Astrocyte (in vitro differentiated cells and primary cell): ENCODE data around the gene ARHGEF17. TPM values are rescaled to one million over a fixed set of nuclear protein-coding genes. Genes with fewer than 3 reads are reported as not detected.

Source experiments
- DNase-seq: peaks from one replicate; pipeline ENCODE4 v3.0.0-alpha.2; 2010; ENCODE audit warnings: low read depth
- FAIRE-seq: peaks from 2 replicates; lab custom pipeline; 2011; peaks lifted over from hg19 to GRCh38; lab: Jason Lieb, UNC
- H2AFZ ChIP-seq: 2 replicates; pipeline ENCODE4 v1.6.0; 2012; ENCODE audit warnings: low read depth, low read length, inconsistent platforms
- H3K27ac ChIP-seq: 2 replicates; pipeline ENCODE4 v1.5.1; 2011; ENCODE audit warnings: low read depth, low read length, inconsistent platforms
- H3K27me3 ChIP-seq: 2 replicates; pipeline ENCODE4 v1.6.0; 2011; ENCODE audit warnings: low read length, inconsistent platforms; ENCODE audit not compliant: insufficient read depth
- H3K36me3 ChIP-seq: 2 replicates; pipeline ENCODE4 v1.5.1; 2011; ENCODE audit warnings: low read length, inconsistent platforms; ENCODE audit not compliant: insufficient read depth
- H3K4me1 ChIP-seq: 2 replicates; pipeline ENCODE4 v1.5.1; 2011; ENCODE audit warnings: low read length, inconsistent platforms; ENCODE audit not compliant: insufficient read depth
- H3K4me2 ChIP-seq: 2 replicates; pipeline ENCODE4 v1.6.0; 2012; ENCODE audit warnings: low read length, inconsistent platforms
- H3K4me3 ChIP-seq: 2 replicates; pipeline ENCODE4 v1.5.1; 2011; ENCODE audit warnings: low read depth, mild to moderate bottlenecking, low read length, inconsistent platforms; ENCODE audit not compliant: insufficient read depth
- H3K79me2 ChIP-seq: 2 replicates; pipeline ENCODE4 v1.6.0; 2012; ENCODE audit warnings: mild to moderate bottlenecking, low read length, inconsistent platforms; ENCODE audit not compliant: insufficient read depth
- H3K9ac ChIP-seq: 2 replicates; pipeline ENCODE4 v1.6.0; 2012; ENCODE audit warnings: mild to moderate bottlenecking, low read length, inconsistent platforms
- H3K9me3 ChIP-seq: 2 replicates; pipeline ENCODE4 v1.5.1; 2012; ENCODE audit warnings: low read depth, mild to moderate bottlenecking, low read length, inconsistent platforms; ENCODE audit not compliant: insufficient read depth
- H4K20me1 ChIP-seq: 2 replicates; pipeline ENCODE4 v1.6.0; 2012; ENCODE audit warnings: low read length, inconsistent platforms; ENCODE audit not compliant: insufficient read depth
- H3K27ac Mint-ChIP-seq: one replicate; pipeline ENCODE4 v1.8.0; 2021; ENCODE audit warnings: mild to moderate bottlenecking, mixed read lengths; ENCODE audit not compliant: unreplicated experiment
- H3K27me3 Mint-ChIP-seq: one replicate; pipeline ENCODE4 v1.8.0; 2021; ENCODE audit warnings: low read depth, mixed read lengths; ENCODE audit not compliant: unreplicated experiment
- H3K36me3 Mint-ChIP-seq: one replicate; pipeline ENCODE4 v1.8.0; 2021; ENCODE audit warnings: low read depth, mixed read lengths; ENCODE audit not compliant: unreplicated experiment
- H3K4me1 Mint-ChIP-seq: one replicate; pipeline ENCODE4 v1.8.0; 2021; ENCODE audit warnings: low read depth, mixed read lengths; ENCODE audit not compliant: unreplicated experiment
- H3K4me3 Mint-ChIP-seq: one replicate; pipeline ENCODE4 v1.8.0; 2021; ENCODE audit warnings: mild to moderate bottlenecking, moderate library complexity, mixed read lengths; ENCODE audit not compliant: unreplicated experiment
- H3K9me3 Mint-ChIP-seq: one replicate; pipeline ENCODE4 v1.8.0; 2021; ENCODE audit warnings: mild to moderate bottlenecking, mixed read lengths; ENCODE audit not compliant: unreplicated experiment
- EZH2 ChIP-seq: IDR thresholded peaks from 2 replicates; pipeline ENCODE4 v1.6.1; 2012; ENCODE audit warnings: mild to moderate bottlenecking, low read length, inconsistent platforms; ENCODE audit not compliant: insufficient read depth
- total RNA-seq: library from RNA; stranded (reverse); gene quantifications from 2 replicates; pipeline ENCODE4 v1.2.1, GENCODE V29; 2021
- TF ChIP-seq, protein P1 (sequence below): IDR thresholded peaks from 2 replicates; pipeline ENCODE4 v1.5.1; 2011; ENCODE audit warnings: low read depth, mild to moderate bottlenecking, inconsistent platforms, low read length, moderate library complexity; ENCODE audit not compliant: insufficient read depth

The ARHGEF17 gene
- total RNA-seq, 1 donor from 2014 or later: 66.4 TPM

GRCh38 chr11:73401924-73402833 lies 94.1 kb downstream of the ARHGEF17 start:
- no peaks in the 10 kb centered on the region for H3K9me3 ChIP-seq
- H3K9ac ChIP-seq: no peak overlapping the region
- H3K36me3 ChIP-seq: no peaks in the 10 kb centered on the region
- no peak overlapping the region for H3K4me3 ChIP-seq
- FAIRE-seq: no peak
- H3K4me1 ChIP-seq: peaks cover 15% of the 10 kb centered on the region
- H3K27ac ChIP-seq: no peak overlapping the region
- H3K4me2 ChIP-seq: no peak overlapping the region
- peaks cover 7% of the 10 kb centered on the region for H4K20me1 ChIP-seq
- peaks cover 7% of the 10 kb centered on the region for H3K36me3 Mint-ChIP-seq
- peaks cover 15% of the 10 kb centered on the region for H3K4me1 Mint-ChIP-seq
- no peak for DNase-seq
- TF ChIP-seq, protein P1, sequence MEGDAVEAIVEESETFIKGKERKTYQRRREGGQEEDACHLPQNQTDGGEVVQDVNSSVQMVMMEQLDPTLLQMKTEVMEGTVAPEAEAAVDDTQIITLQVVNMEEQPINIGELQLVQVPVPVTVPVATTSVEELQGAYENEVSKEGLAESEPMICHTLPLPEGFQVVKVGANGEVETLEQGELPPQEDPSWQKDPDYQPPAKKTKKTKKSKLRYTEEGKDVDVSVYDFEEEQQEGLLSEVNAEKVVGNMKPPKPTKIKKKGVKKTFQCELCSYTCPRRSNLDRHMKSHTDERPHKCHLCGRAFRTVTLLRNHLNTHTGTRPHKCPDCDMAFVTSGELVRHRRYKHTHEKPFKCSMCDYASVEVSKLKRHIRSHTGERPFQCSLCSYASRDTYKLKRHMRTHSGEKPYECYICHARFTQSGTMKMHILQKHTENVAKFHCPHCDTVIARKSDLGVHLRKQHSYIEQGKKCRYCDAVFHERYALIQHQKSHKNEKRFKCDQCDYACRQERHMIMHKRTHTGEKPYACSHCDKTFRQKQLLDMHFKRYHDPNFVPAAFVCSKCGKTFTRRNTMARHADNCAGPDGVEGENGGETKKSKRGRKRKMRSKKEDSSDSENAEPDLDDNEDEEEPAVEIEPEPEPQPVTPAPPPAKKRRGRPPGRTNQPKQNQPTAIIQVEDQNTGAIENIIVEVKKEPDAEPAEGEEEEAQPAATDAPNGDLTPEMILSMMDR: no peak
- TF ChIP-seq EZH2: no peak
- no peaks in the 10 kb centered on the region for H3K9me3 Mint-ChIP-seq
- no peaks in the 10 kb centered on the region for H3K27me3 ChIP-seq
- H3K79me2 ChIP-seq: no peaks in the 10 kb centered on the region
- no peak overlapping the region for H3K4me3 Mint-ChIP-seq
- no peak overlapping the region for H3K27ac Mint-ChIP-seq
- H2AFZ ChIP-seq: no peak overlapping the region
- no peaks in the 10 kb centered on the region for H3K27me3 Mint-ChIP-seq

- H3K9ac ChIP-seq: no peak overlapping the region
- TF ChIP-seq, protein P1: peak; percentile 18
- TF ChIP-seq EZH2: no peak
- no peaks in the 10 kb centered on the region for H3K9me3 ChIP-seq
- no peaks in the 10 kb centered on the region for H3K9me3 Mint-ChIP-seq
- DNase-seq (no peak), FAIRE-seq (no peak)
- no peaks in the 10 kb centered on the region for H3K36me3 ChIP-seq
- no peaks in the 10 kb centered on the region for H3K27me3 ChIP-seq
- H3K27ac ChIP-seq: no peak overlapping the region
- H3K4me3 ChIP-seq: no peak overlapping the region
- no peak overlapping the region for H3K4me3 Mint-ChIP-seq
- no peak overlapping the region for H3K27ac Mint-ChIP-seq
- H3K4me1 ChIP-seq: peaks cover 15% of the 10 kb centered on the region
- no peaks in the 10 kb centered on the region for H3K27me3 Mint-ChIP-seq
- peaks cover 12% of the 10 kb centered on the region for H3K36me3 Mint-ChIP-seq
- H3K79me2 ChIP-seq: no peaks in the 10 kb centered on the region
- H4K20me1 ChIP-seq: peaks cover 7% of the 10 kb centered on the region
- H2AFZ ChIP-seq: no peak overlapping the region
- H3K4me2 ChIP-seq: no peak overlapping the region
- peaks cover 15% of the 10 kb centered on the region for H3K4me1 Mint-ChIP-seq
Measured at GRCh38 chr11:73402834-73403185, 94.7 kb downstream of the ARHGEF17 start.

GRCh38 chr11:73403541-73403940 lies 95.5 kb downstream of the ARHGEF17 start:
- H2AFZ ChIP-seq: no peak overlapping the region
- no peaks in the 10 kb centered on the region for H3K27me3 Mint-ChIP-seq
- no peak overlapping the region for H3K9ac ChIP-seq
- no peak overlapping the region for H3K4me3 Mint-ChIP-seq
- no peaks in the 10 kb centered on the region for H3K36me3 ChIP-seq
- TF ChIP-seq EZH2: no peak
- TF ChIP-seq, protein P1: no peak
- H3K27me3 ChIP-seq: no peaks in the 10 kb centered on the region
- no peaks in the 10 kb centered on the region for H3K79me2 ChIP-seq
- peaks cover 12% of the 10 kb centered on the region for H3K36me3 Mint-ChIP-seq
- H3K4me1 Mint-ChIP-seq: peaks cover 15% of the 10 kb centered on the region
- H3K9me3 ChIP-seq: no peaks in the 10 kb centered on the region
- no peaks in the 10 kb centered on the region for H3K9me3 Mint-ChIP-seq
- FAIRE-seq: no peak
- H3K4me3 ChIP-seq: no peak overlapping the region
- peaks cover 7% of the 10 kb centered on the region for H4K20me1 ChIP-seq
- peaks cover 15% of the 10 kb centered on the region for H3K4me1 ChIP-seq
- no peak overlapping the region for H3K27ac ChIP-seq
- no peak for DNase-seq
- H3K27ac Mint-ChIP-seq: no peak overlapping the region
- no peak overlapping the region for H3K4me2 ChIP-seq
